Panc1 (cell line): ENCODE data around the gene MPZL1. TPM values are rescaled to one million over a fixed set of nuclear protein-coding genes. Genes with fewer than 3 reads are reported as not detected.

Experiments used
- ATAC-seq: fragments of 200-7000 bp; cut with Tn5 transposase; 2 replicates; pipeline ENCODE4 v1.9.1; 2020; ENCODE audit warnings: mild to moderate bottlenecking, moderate library complexity
- BruUV-seq: library from RNA; stranded (reverse); fragments of 400-500 nt; replicated peaks from 2 replicates; lab custom pipeline; 2021; lab: Mats Ljungman, UMichigan
- CTCF ChIA-PET: fragments of 300-600 bp; sonication (Branson Sonifier 250); formaldehyde crosslinking; loops from one replicate; lab custom pipeline; 2022; ENCODE audit warnings: antibody characterized with exemption; lab: Charles Lee
- POLR2A ChIA-PET: fragments of 300-600 bp; sonication (Branson Sonifier 250); formaldehyde crosslinking; loops from one replicate; lab custom pipeline; 2022; ENCODE audit warnings: antibody characterized with exemption; lab: Charles Lee
- DNase-seq: peaks from one replicate; pipeline ENCODE4 v3.0.0-alpha.2; 2010; ENCODE audit warnings: low read depth, low spot score
- H3K27ac ChIP-seq: 2 replicates; pipeline ENCODE4 v1.5.1; 2011; ENCODE audit warnings: mild to moderate bottlenecking, low read length, inconsistent platforms
- H3K27me3 ChIP-seq: fragments of 200-500 bp; sonication (Bioruptor generic); 2 replicates; pipeline ENCODE4 v1.6.0; 2014; ENCODE audit warnings: low read length, inconsistent platforms; ENCODE audit not compliant: control insufficient read depth, insufficient read depth
- H3K36me3 ChIP-seq: fragments of 200-500 bp; sonication (Bioruptor generic); 2 replicates; pipeline ENCODE4 v1.5.1; 2014; ENCODE audit warnings: inconsistent platforms, mild to moderate bottlenecking, low read length, moderate library complexity; ENCODE audit not compliant: control insufficient read depth, insufficient read depth
- H3K4me1 ChIP-seq: 2 replicates; pipeline ENCODE4 v1.5.1; 2011; ENCODE audit warnings: inconsistent platforms, mild to moderate bottlenecking, low read length, moderate library complexity; ENCODE audit not compliant: control insufficient read depth, insufficient read depth
- H3K4me3 ChIP-seq, 2 experiments: 2 replicates each; pipeline ENCODE4 v1.5.1; 2011 to 2012; ENCODE audit warnings: low read depth in 2 of 2, low read length in 2 of 2, mild to moderate bottlenecking in 2 of 2, inconsistent platforms in 1 of 2, moderate library complexity in 1 of 2
- H3K9me3 ChIP-seq: fragments of 200-500 bp; sonication (Bioruptor generic); 2 replicates; pipeline ENCODE4 v1.5.1; 2014; ENCODE audit warnings: low read depth, mild to moderate bottlenecking, inconsistent platforms, low read length, moderate library complexity; ENCODE audit not compliant: control insufficient read depth, insufficient read depth
- POLR2AphosphoS5 ChIP-seq: IDR thresholded peaks from 2 replicates; pipeline ENCODE4 v1.6.1; 2012; ENCODE audit warnings: mild to moderate bottlenecking, low read depth, low read length, moderate library complexity
- SIN3A ChIP-seq: IDR thresholded peaks from 2 replicates; pipeline ENCODE4 v1.6.1; 2012; ENCODE audit warnings: low read depth, mild to moderate bottlenecking, low read length, moderate library complexity, borderline replicate concordance; ENCODE audit not compliant: insufficient read depth
- TCF7L2 ChIP-seq: IDR thresholded peaks from 2 replicates; pipeline ENCODE4 v1.6.1; 2011; ENCODE audit warnings: mild to moderate bottlenecking, low read depth, low read length, inconsistent platforms
- in situ Hi-C: cut with HindIII; loops from 2 replicates; pipeline ENCODE4 v1.10.0; 2016; ENCODE audit warnings: low sequenced_read_pairs, low pct_unique_long_range_greater_than_20kb
- intact Hi-C: fragments of 100-400 bp; cut with micrococcal nuclease; formaldehyde crosslinking; loops from one replicate; pipeline ENCODE4 v1.10.0; 2022; ENCODE audit not compliant: unreplicated experiment
- total RNA-seq: library from RNA; stranded (reverse); gene quantifications from one replicate; pipeline ENCODE4 v1.2.1, GENCODE V29; 2021; ENCODE audit not compliant: unreplicated experiment
- TF ChIP-seq, protein P1 (sequence below), 2 experiments: IDR thresholded peaks; 2 replicates each; pipeline ENCODE4 v1.6.1; 2011 to 2012; ENCODE audit warnings: low read depth in 2 of 2, control low read depth in 1 of 2, low read length in 1 of 2, mild to moderate bottlenecking in 1 of 2, moderate library complexity in 1 of 2; ENCODE audit not compliant: insufficient read depth in 1 of 2
- TF ChIP-seq, protein P2 (sequence below): fragments of 450-650 bp; IDR thresholded peaks from 2 replicates; pipeline ENCODE4 v1.5.1; 2017; ENCODE audit warnings: mild to moderate bottlenecking

Gene MPZL1
- total RNA-seq, 1 experiment from 2014 or later: 72.0 TPM

DNA sequence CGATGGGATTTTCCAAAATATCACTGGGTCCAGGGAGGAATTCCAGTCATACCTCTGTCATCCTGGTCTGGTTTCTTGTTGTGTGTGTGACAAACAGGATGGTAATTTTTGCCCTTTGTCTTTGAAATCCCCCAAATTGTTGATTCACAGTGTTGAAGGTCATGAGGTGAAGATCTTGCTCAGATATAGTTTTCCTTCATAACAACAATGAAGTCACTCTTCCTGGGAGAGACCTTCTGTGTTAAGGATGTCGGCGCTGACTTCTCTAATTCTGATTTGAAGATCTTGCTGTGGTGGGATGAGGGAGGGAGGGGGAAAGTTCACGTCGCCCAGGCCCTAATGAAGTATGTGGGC lies 32.2 kb upstream of the MPZL1 start:
- H3K4me1 ChIP-seq: peaks cover 2% of the 10 kb centered on the region; the same call in 1 of the 2 replicates
- no peaks in the 10 kb centered on the region for H3K27me3 ChIP-seq
- ChIA-PET CTCF (no interaction called here), POLR2A (no interaction called here)
- no peaks in the 10 kb centered on the region for H3K36me3 ChIP-seq
- no peaks in the 10 kb centered on the region for H3K9me3 ChIP-seq
- no peak for TF ChIP-seq SIN3A
- TF ChIP-seq, protein P1, sequence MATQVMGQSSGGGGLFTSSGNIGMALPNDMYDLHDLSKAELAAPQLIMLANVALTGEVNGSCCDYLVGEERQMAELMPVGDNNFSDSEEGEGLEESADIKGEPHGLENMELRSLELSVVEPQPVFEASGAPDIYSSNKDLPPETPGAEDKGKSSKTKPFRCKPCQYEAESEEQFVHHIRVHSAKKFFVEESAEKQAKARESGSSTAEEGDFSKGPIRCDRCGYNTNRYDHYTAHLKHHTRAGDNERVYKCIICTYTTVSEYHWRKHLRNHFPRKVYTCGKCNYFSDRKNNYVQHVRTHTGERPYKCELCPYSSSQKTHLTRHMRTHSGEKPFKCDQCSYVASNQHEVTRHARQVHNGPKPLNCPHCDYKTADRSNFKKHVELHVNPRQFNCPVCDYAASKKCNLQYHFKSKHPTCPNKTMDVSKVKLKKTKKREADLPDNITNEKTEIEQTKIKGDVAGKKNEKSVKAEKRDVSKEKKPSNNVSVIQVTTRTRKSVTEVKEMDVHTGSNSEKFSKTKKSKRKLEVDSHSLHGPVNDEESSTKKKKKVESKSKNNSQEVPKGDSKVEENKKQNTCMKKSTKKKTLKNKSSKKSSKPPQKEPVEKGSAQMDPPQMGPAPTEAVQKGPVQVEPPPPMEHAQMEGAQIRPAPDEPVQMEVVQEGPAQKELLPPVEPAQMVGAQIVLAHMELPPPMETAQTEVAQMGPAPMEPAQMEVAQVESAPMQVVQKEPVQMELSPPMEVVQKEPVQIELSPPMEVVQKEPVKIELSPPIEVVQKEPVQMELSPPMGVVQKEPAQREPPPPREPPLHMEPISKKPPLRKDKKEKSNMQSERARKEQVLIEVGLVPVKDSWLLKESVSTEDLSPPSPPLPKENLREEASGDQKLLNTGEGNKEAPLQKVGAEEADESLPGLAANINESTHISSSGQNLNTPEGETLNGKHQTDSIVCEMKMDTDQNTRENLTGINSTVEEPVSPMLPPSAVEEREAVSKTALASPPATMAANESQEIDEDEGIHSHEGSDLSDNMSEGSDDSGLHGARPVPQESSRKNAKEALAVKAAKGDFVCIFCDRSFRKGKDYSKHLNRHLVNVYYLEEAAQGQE (IDR thresholded peaks at IDR 0.05; ENCODE audit: insufficient read depth in 1 of 2, low read depth in 2 of 2, low read length in 1 of 2): no peak
- TF ChIP-seq TCF7L2: no peak
- TF ChIP-seq POLR2AphosphoS5: no peak
- TF ChIP-seq, protein P2, sequence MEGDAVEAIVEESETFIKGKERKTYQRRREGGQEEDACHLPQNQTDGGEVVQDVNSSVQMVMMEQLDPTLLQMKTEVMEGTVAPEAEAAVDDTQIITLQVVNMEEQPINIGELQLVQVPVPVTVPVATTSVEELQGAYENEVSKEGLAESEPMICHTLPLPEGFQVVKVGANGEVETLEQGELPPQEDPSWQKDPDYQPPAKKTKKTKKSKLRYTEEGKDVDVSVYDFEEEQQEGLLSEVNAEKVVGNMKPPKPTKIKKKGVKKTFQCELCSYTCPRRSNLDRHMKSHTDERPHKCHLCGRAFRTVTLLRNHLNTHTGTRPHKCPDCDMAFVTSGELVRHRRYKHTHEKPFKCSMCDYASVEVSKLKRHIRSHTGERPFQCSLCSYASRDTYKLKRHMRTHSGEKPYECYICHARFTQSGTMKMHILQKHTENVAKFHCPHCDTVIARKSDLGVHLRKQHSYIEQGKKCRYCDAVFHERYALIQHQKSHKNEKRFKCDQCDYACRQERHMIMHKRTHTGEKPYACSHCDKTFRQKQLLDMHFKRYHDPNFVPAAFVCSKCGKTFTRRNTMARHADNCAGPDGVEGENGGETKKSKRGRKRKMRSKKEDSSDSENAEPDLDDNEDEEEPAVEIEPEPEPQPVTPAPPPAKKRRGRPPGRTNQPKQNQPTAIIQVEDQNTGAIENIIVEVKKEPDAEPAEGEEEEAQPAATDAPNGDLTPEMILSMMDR: no peak
- H3K27ac ChIP-seq: no peak overlapping the region
- DNase-seq (no peak), ATAC-seq (no peak)
- no TSS peak for BruUV-seq
- intact Hi-C loops (loop anchor here (5.0 kb wide), 1 partner anchor 132 kb away; no protein-coding TSS in a partner anchor), in situ Hi-C loops (no loop called here)
- H3K4me3 ChIP-seq: no peak overlapping the region

DNA sequence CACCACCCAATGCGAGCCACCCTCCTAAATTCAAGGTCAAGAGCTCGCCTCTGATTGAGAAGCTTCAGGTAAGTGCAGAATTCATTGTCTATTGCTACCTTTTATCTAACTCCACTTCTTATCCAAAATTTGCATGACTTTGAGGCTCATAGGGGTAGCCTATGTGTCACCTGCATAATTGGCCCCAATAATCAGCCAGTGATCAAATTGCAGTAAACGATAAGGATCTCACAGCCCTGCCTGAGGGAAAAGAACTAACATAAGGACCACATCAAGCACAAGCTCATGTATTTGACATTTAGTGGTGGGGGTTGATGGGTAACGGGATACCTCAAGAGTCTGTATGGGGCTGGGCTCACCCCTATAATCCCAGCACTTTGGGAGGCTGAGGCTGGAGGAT lies 31.7 kb upstream of the MPZL1 start:
- POLR2A ChIA-PET: no interaction called here
- CTCF ChIA-PET: no interaction called here
- DNase-seq (no peak), ATAC-seq (no peak)
- Histone ChIP-seq H3K36me3 (no peaks in the 10 kb centered on the region), H3K27me3 (no peaks in the 10 kb centered on the region), H3K4me3 (no peak overlapping the region), H3K4me1 (peaks cover 2% of the 10 kb centered on the region; the same call in 1 of the 2 replicates), H3K9me3 (no peaks in the 10 kb centered on the region), H3K27ac (no peak overlapping the region)
- TF ChIP-seq SIN3A (no peak), TCF7L2 (no peak), POLR2AphosphoS5 (no peak)
- TF ChIP-seq, protein P1 (IDR thresholded peaks at IDR 0.05; ENCODE audit: insufficient read depth in 1 of 2, low read depth in 2 of 2, low read length in 1 of 2): no peak
- TF ChIP-seq, protein P2: no peak
- in situ Hi-C loops: no loop called here
- no TSS peak for BruUV-seq
- intact Hi-C loops: no loop called here
